ENCODE measurements around the gene STX4. TPM values are rescaled to one million over a fixed set of nuclear protein-coding genes. Genes with fewer than 3 reads are reported as not detected.

Gene STX4
- total RNA-seq, 4 donors from 2014 or later, result 36.8 to 54.0 (median 41.0) TPM

DNA sequence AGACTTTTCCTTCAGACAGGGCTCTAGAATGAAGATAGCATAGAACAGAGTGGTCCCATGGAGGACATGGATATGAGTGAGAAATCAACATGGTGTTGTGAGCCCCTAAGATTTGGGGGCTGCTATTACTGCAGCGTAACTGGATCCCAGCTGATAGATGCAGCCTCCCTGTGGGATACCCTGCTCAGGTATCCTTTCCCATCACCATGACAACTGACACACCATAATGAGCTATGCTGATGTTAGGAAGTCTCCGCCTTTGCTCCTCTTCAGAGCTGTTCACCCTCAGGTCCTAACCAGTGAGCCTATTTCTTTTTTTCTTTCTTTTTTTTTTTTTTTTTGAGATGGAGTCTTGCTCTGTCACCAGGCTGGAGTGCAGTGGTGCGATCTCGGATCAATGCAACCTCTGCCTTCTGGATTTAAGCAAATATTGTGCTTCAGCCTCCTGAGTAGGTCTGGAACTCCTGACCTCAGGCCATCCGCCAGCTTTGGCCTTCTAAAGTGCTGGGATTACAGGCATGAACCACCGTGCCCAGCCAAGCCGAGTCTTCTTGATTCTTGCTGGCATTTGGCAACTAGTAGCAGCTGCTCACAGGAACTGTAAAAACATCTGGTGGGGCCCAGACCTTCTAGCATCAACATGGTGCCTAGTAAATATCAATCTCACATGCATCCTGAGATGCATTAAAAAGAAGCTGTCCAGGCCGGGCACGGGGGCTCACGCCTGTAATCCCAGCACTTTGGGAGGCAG, 17.1 kb downstream of the STX4 start:
- intact Hi-C loops (cut with DNase I), result no loop called here
- no peak for DNase-seq (ENCODE audit: extremely low spot score)
- no peak overlapping the region for H3K27ac ChIP-seq (replicated peaks in 1 of 4)
- no peaks in the 10 kb centered on the region for H3K36me3 ChIP-seq
- no peaks in the 10 kb centered on the region for H3K27me3 ChIP-seq
- TF ChIP-seq CTCF (IDR thresholded peaks at IDR 0.05), result no peak
- no peak for TF ChIP-seq POLR2AphosphoS5 (IDR thresholded peaks at IDR 0.05)
- no peak for TF ChIP-seq EP300 (IDR thresholded peaks at IDR 0.05)
- no peak for TF ChIP-seq POLR2A (IDR thresholded peaks at IDR 0.05; ENCODE audit: low read depth)
- H3K4me1 ChIP-seq, result no peaks in the 10 kb centered on the region
- H3K9me3 ChIP-seq, result no peaks in the 10 kb centered on the region
- 83% methylated on average over 10 of the region's 10 CpGs for WGBS
- no peak overlapping the region for H3K4me3 ChIP-seq

DNA sequence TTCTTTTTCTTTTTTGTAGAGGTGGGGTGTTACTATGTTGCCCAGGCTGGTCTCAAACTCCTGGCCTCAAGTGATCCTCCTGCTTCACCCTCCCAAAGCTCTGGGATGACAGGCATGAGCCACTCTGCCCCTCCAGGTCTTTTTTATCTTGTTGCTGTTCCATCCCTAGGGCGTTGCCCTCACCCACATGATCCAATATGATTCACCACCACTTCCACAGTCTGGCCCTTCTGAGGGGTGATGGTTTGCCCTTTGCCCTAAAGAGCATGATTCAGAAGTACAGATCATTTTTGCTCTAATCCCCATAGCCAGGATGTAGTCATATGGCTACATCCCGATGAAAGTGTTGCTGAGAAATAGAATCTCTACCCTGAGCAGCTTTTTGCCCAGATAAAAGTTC, 18.8 kb downstream of the STX4 start:
- Histone ChIP-seq H3K4me3 (no peak overlapping the region), H3K27me3 (no peaks in the 10 kb centered on the region), H3K4me1 (no peaks in the 10 kb centered on the region), H3K9me3 (no peaks in the 10 kb centered on the region), H3K27ac (replicated peaks in 1 of 4) (no peak overlapping the region), H3K36me3 (no peaks in the 10 kb centered on the region)
- no peak for DNase-seq (ENCODE audit: extremely low spot score)
- 69% methylated on average over 2 of the region's 2 CpGs for WGBS
- intact Hi-C loops (cut with DNase I), result no loop called here
- TF ChIP-seq CTCF (IDR thresholded peaks at IDR 0.05) (no peak), POLR2AphosphoS5 (IDR thresholded peaks at IDR 0.05) (no peak), EP300 (IDR thresholded peaks at IDR 0.05) (no peak), POLR2A (IDR thresholded peaks at IDR 0.05; ENCODE audit: low read depth) (no peak)

- WGBS, result 86% methylated on average over 4 of the region's 4 CpGs
- H3K36me3 ChIP-seq, result peaks cover 0 to 21% (median 9%) of the 10 kb centered on the region in 4 donors
- H3K27ac ChIP-seq (replicated peaks in 1 of 4), result no peak overlapping the region
- no peak for DNase-seq (ENCODE audit: extremely low spot score)
- H3K4me1 ChIP-seq, result no peaks in the 10 kb centered on the region
- H3K27me3 ChIP-seq, result no peaks in the 10 kb centered on the region
- H3K9me3 ChIP-seq, result no peaks in the 10 kb centered on the region
- intact Hi-C loops (cut with DNase I), result no loop called here
- no peak overlapping the region for H3K4me3 ChIP-seq
- TF ChIP-seq POLR2AphosphoS5 (IDR thresholded peaks at IDR 0.05), result no peak
- no peak for TF ChIP-seq CTCF (IDR thresholded peaks at IDR 0.05)
- no peak for TF ChIP-seq POLR2A (IDR thresholded peaks at IDR 0.05; ENCODE audit: low read depth)
- TF ChIP-seq EP300 (IDR thresholded peaks at IDR 0.05), result no peak
Measured at GRCh38 chr16:31055613-31056012, 22.3 kb downstream of the STX4 start.

DNA sequence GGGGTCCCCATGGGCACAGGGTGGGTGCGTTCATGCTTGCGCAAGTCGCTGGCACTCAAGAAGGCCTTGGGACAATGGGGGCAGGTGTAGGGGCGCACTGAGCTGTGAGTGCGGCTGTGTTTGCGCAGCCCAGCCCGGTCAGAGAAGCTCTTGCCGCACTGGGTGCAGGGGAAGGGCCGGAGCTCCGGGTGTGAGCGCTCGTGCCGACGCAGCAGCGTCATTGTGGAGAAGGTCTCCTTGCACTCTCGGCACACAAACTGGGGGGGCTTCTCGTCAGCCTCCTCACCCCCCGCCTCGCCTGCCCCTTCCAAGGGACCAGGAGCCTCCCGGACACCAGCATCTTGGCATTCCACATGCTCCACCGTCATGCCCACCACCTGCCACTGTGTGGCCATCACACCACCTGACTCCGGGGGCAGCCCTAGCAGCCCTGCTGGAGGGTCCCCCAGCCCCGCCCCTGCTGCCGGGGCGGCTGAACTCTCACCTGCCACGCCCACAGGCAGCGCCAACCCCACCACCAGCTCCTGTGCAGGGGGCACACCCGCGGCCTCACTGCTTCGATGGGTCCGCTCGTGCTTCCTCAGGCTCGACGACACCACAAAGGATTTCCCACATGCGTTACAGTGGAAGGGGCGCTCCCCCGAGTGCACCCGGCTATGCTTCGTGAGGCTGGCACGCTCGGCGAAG, 27.9 kb downstream of the STX4 start:
- peaks cover 17 to 58% (median 40%) of the 10 kb centered on the region in 4 donors for H3K36me3 ChIP-seq
- peaks cover 13 to 18% (median 18%) of the 10 kb centered on the region in 4 donors for H3K4me1 ChIP-seq
- H3K4me3 ChIP-seq, result no peak overlapping the region
- 97% methylated on average over 22 of the region's 42 CpGs for WGBS
- H3K27me3 ChIP-seq, result no peaks in the 10 kb centered on the region
- intact Hi-C loops (cut with DNase I), result no loop called here
- no peak for TF ChIP-seq POLR2AphosphoS5 (IDR thresholded peaks at IDR 0.05)
- TF ChIP-seq CTCF (IDR thresholded peaks at IDR 0.05), result no peak
- no peak for TF ChIP-seq EP300 (IDR thresholded peaks at IDR 0.05)
- no peak for TF ChIP-seq POLR2A (IDR thresholded peaks at IDR 0.05; ENCODE audit: low read depth)
- no peak overlapping the region for H3K27ac ChIP-seq (replicated peaks in 1 of 4)
- no peaks in the 10 kb centered on the region for H3K9me3 ChIP-seq
- DNase-seq (ENCODE audit: extremely low spot score), result no peak

Data from esophagus muscularis mucosa (tissue), 4 donors.